C4-2B (cell line): ENCODE data around the gene CALR3.
A peak's percentile ranks its signal among the peaks of the same experiment; 100 is the strongest.

Source experiments
- ZFX ChIP-seq: fragments of 450-650 bp; IDR thresholded peaks from 2 replicates; pipeline ENCODE4 v1.6.1; 2017
- TF ChIP-seq, protein P1 (sequence below): fragments of 450-650 bp; conservative IDR thresholded peaks from 2 replicates; pipeline ENCODE4 v1.5.1; 2017; ENCODE audit warnings: mild to moderate bottlenecking

DNA sequence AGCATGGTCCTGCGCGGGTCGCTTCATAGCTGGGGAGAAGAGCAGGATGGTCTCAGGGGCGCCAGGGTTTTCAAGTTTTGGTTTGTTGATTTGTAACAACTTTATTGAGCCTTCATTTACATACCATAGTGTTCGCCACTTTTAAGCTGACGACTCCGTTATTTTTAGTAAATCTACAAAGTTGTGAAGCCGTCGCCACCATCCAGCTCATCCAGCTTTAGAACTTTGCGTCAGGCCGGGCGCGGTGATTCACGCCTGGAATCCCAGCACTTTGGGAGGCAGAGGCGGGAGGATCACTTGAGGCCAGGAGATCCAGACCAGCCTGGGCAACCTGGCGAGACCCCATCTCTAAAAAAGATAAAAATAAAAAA lies 631 bp upstream of the CALR3 start:
- TF ChIP-seq, protein P1, sequence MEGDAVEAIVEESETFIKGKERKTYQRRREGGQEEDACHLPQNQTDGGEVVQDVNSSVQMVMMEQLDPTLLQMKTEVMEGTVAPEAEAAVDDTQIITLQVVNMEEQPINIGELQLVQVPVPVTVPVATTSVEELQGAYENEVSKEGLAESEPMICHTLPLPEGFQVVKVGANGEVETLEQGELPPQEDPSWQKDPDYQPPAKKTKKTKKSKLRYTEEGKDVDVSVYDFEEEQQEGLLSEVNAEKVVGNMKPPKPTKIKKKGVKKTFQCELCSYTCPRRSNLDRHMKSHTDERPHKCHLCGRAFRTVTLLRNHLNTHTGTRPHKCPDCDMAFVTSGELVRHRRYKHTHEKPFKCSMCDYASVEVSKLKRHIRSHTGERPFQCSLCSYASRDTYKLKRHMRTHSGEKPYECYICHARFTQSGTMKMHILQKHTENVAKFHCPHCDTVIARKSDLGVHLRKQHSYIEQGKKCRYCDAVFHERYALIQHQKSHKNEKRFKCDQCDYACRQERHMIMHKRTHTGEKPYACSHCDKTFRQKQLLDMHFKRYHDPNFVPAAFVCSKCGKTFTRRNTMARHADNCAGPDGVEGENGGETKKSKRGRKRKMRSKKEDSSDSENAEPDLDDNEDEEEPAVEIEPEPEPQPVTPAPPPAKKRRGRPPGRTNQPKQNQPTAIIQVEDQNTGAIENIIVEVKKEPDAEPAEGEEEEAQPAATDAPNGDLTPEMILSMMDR: no peak
- TF ChIP-seq ZFX: 0 out of 2 replicates have a peak, but pooled peaks have one; percentile 8
